Measurements from ENCODE around the gene PCDHGB4.

DNA sequence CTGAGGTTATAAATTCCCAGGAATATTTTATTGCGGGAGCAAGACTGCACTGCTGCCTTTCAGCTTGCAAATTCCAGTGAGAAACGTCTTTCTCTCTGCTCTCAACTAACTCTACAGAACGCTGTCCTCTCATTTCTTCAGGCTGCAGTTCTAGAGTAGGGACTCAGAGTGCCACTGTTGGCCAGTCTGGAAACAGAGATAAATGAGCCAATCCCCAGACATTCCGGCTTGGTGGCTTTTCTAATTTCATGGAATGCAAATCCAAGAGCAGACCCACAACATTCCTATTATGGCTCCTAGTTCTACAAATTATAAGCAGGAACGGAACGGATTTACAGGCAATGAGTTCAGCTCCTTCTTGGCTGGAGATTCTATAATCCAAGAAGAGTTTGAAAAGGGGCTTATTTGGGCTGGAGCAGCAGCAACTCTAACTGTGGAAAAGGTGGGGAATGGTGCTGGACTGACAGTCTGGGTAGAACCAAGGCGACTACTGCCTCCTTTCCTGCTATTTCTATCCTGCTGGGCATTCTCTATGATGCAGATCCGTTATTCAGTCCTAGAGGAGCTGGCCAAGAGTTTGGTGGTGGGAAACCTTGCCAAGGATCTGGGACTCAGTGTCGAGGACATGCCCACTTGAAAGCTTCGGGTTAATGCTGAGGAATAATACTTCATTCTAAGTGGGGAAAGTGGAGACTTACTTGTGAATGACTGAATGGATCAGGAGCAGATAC is 52.1 kb downstream of the PCDHGB4 start:
- no peak for TF ChIP-seq EZH2phosphoT487 (IDR thresholded peaks at IDR 0.05; ENCODE audit: borderline replicate concordance, low read depth, low read length)
- TF ChIP-seq, protein P1, sequence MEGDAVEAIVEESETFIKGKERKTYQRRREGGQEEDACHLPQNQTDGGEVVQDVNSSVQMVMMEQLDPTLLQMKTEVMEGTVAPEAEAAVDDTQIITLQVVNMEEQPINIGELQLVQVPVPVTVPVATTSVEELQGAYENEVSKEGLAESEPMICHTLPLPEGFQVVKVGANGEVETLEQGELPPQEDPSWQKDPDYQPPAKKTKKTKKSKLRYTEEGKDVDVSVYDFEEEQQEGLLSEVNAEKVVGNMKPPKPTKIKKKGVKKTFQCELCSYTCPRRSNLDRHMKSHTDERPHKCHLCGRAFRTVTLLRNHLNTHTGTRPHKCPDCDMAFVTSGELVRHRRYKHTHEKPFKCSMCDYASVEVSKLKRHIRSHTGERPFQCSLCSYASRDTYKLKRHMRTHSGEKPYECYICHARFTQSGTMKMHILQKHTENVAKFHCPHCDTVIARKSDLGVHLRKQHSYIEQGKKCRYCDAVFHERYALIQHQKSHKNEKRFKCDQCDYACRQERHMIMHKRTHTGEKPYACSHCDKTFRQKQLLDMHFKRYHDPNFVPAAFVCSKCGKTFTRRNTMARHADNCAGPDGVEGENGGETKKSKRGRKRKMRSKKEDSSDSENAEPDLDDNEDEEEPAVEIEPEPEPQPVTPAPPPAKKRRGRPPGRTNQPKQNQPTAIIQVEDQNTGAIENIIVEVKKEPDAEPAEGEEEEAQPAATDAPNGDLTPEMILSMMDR (conservative IDR thresholded peaks at IDR 0.05; ENCODE audit: low read length), result no peak
